GM18502 (cell line): ENCODE data around the gene TXNDC11.

Experiments used
- ATAC-seq: cut with Tn5 transposase; IDR thresholded peaks from one replicate; pipeline ENCODE4 v1.9.1; 2021; ENCODE audit warnings: mild to moderate bottlenecking; ENCODE audit not compliant: unreplicated experiment, poor library complexity

Gene TXNDC11

DNA sequence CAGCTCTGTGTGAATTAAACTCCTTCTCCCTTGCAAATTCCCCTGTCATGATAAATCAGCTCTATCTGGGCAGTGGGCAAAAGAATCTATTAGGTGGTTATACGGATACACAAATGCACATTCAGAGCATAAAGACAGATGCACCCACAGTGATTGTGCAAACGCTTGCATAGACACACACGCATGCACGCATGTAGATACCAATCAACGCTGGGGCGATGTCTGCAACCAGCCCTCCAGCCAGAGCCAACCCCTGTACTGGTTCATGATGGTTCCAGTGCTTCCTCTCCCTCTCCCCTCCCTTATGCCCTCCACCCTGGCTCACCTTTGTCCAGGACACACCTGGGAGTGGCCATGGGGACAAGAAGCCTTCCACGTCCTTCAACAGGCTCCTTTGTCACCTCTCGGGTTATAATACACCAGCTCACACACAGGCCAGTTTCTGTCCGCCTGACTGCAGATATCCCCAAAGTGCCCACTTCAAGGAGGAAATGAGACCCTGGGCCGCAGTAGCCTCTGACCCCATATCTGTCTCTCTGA, 107.5 kb downstream of the TXNDC11 start:
- ATAC-seq, result no peak

DNA sequence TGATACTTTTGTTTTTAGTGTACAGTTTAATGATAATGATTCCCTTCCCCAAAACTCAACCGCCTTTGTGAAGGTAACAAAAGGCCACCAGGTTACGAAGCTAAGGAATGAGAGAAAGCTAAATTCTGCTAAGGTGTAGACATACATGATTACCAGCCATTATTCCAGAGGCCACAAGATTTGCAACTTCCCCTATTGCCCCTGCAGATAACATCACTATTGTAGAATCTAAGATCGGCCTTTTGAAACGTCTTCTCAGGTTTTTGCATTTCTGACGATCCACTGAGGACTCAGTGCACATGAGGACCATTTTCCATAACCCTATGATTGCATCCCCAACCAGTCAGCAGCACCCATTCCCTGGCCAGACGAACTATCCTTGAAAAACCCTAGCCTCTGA, 108.3 kb downstream of the TXNDC11 start:
- no peak for ATAC-seq

DNA sequence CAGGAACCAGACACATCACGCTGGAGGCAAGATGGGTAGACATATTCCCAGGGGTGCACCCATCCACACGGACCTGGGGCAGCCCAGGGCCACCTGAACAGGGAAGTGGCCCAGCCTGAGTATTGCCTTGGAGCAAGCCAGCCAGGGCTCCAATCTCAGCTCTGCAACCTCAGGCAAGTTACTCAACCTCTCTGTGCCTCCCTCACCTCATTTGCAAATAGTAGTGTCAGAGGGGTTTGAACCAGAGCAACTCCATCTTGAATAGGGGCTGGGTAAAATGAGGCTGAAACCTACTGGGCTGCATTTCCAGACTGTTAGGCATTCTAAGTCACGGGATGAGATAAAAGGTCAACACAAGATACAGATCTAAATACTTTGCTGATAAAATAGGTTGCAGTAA, 109.5 kb downstream of the TXNDC11 start:
- ATAC-seq, result no peak

DNA sequence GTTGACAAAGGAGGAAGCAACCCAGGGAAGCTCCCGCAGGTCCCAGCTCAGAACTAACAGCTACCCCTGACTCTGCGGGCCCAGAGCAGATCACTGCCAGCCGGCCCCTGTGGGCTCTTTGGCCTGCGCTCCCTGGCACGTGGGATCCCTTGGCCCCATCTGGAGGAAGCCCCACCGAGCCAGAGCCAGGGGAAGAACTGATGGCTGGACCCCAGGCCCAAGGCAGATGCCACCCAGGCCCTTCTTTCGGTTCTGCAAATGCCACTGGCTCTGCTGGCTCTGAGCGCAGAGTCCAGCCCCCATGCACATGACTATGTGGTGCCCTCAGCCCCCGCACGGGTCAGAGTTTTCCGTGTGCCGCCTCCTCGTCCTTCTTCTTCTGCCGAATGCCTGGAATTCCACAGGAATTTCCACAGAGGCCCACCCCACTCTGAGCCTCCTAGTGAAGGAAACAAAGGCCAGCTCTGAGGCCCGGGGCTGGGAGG, 110.2 kb downstream of the TXNDC11 start:
- no peak for ATAC-seq

DNA sequence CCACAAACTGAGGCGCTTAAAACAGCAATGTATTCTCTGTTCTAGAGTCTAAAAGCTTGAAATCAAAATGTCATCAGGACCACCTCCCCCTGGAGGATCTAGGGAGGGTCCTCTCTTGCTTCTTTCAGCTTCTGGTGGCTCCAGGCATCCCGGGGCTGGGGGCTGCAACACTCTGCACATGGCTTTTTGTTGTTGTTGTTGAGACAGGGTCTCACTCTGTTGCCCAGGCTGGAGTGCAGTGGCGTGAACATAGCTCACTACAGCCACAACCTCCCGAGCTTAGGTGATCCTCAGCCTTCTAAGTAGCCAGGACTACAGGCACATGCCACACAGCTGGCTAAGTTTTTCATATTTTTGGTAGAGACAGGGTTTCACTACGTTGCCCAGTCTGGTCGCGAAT, 111.4 kb downstream of the TXNDC11 start:
- ATAC-seq, result no peak

DNA sequence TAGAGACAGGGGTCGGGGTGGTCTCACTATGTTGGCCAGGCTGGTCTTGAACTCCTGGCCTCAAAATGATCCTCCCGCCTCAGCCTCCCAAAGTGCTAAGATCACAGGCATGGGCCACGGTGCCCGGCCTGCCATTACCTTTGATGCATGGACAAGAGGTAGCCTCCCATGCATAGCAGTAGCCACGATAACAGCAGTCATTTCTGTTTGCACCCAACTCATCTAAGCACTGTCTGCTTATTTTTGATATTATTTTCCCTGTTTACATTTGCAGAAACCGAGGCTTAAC, 111.9 kb downstream of the TXNDC11 start:
- ATAC-seq, result no peak

DNA sequence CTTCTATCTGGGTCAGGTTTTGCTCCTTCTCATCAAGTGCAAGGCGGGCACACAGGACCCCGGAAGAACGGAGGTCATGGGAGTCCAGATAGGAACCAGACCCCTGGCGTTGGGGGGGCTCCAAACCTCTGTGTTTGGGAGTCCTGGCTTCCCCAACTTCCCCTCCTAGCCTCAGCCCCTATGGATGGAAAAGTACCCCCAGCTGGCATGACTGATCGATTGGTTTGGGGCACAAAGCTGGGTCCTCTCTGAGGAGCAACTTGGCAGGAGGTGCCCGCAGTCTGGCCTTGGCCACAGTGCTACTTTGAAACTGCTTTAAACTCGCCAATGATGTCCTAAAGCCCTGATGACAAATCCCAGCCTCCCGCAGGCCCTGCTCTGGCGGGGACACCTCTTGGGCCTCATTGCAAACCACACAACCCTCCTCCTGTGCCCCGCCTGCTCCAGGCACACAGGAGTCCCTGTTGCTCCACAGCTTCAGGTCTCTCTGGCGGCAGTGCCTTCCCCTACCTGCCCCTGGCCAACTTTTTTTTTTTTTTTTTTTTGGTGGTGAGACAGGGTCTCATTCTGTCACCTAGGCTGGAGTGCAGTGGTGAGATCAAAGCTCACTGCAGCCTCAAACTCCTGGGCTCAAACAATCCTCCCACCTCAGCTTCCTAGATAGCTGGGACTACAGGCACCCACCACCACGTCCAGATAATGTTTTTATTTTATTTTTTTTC, 112.5 kb downstream of the TXNDC11 start:
- no peak for ATAC-seq
